Subcutaneous abdominal adipose tissue (tissue), 5 donors: ENCODE results near the gene SLC27A4.
"Not testable (repeated sequence)": the region's sequence is repeated elsewhere in the genome, so short reads cannot be mapped to it uniquely, and the experiment has no call there.

ENCODE experiments used
- H3K27ac ChIP-seq: one replicate; pipeline ENCODE4 v1.7.0; 2013; ENCODE audit warnings: low read depth, mild to moderate bottlenecking, inconsistent platforms, low read length, moderate library complexity
- H3K27me3 ChIP-seq, 5 donors: one replicate each; pipeline ENCODE4 v1.7.0; 2013; ENCODE audit warnings: low read length in 5 of 5, inconsistent platforms in 1 of 5; ENCODE audit not compliant: control insufficient read depth in 5 of 5, insufficient read depth in 4 of 5
- H3K36me3 ChIP-seq, 5 donors: one replicate each; pipeline ENCODE4 v1.7.0; 2013; ENCODE audit warnings: low read length in 5 of 5; ENCODE audit not compliant: control insufficient read depth in 5 of 5, insufficient read depth in 5 of 5
- H3K4me1 ChIP-seq, 5 donors: one replicate each; pipeline ENCODE4 v1.7.0; 2013; ENCODE audit warnings: low read length in 5 of 5, mild to moderate bottlenecking in 3 of 5, moderate library complexity in 1 of 5; ENCODE audit not compliant: control insufficient read depth in 5 of 5, insufficient read depth in 5 of 5
- H3K4me3 ChIP-seq, 5 donors: one replicate each; pipeline ENCODE4 v1.7.0; 2013; ENCODE audit warnings: low read length in 5 of 5, low read depth in 1 of 5
- H3K9ac ChIP-seq, 5 donors: one replicate each; pipeline ENCODE4 v1.7.0; 2013; ENCODE audit warnings: low read length in 5 of 5, mild to moderate bottlenecking in 4 of 5, moderate library complexity in 3 of 5
- H3K9me3 ChIP-seq, 5 donors: one replicate each; pipeline ENCODE4 v1.7.0; 2013; ENCODE audit warnings: low read length in 5 of 5; ENCODE audit not compliant: control insufficient read depth in 5 of 5
- donor health status: healthy.
- donor health status: healthy.
- donor health status: healthy.
- donor health status: healthy.
- donor health status: healthy.

Gene SLC27A4

DNA sequence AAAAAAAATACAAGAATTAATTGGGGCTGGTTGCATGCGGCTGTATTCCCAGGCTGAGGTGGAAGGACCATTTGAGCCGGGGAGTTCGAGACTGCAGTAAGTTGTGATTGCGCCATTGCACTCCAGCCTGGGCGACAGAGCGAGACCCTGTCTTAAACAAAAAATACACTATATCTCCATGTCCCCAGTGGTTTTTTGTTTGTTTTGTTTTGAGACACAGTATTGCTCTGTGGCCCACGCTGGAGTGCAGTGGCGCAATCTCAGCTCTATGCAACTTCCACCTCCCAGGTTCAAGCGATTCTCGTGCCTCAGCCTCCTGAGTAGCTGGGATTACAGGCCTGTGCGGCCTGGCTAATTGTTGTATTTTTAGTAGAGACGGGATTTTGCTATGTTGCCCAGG is 16.5 kb upstream of the SLC27A4 start:
- Histone ChIP-seq H3K36me3 (peaks cover 0 to 38% (median 26%) of the 10 kb centered on the region in 5 donors), H3K27ac (no peak overlapping the region), H3K9me3 (no peaks in the 10 kb centered on the region), H3K4me1 (peaks cover 3 to 26% (median 25%) of the 10 kb centered on the region in 5 donors), H3K4me3 (peak overlapping the region; percentile 75 to 95 (median 88)), H3K27me3 (no peaks in the 10 kb centered on the region), H3K9ac (peak overlapping the region in 3 of 5 donors; percentile 77 to 88 (median 80))

DNA sequence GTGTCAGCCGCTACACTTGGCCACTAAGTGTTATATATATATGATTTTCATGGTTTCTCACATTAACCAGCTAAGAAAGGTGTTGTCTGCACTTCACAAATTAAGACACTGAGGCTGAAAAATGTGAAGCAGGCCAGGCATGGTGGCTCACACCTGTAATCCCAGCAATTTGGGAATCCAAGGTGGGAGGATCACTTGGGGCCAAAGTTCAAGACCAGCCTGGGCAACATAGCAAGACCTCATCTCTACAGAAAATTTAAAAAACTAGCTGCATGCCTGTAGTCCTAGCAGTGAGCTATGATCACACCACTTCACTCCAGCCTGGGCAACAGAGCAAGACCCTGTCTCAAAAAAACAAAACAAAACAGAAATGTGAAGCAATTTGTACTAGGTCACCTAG is 15.9 kb upstream of the SLC27A4 start:
- Histone ChIP-seq H3K9me3 (no peaks in the 10 kb centered on the region), H3K27me3 (no peaks in the 10 kb centered on the region), H3K27ac (no peak overlapping the region), H3K4me1 (peaks cover 3 to 26% (median 25%) of the 10 kb centered on the region in 5 donors), H3K4me3 (no peak overlapping the region), H3K9ac (no peak overlapping the region), H3K36me3 (peaks cover 0 to 41% (median 29%) of the 10 kb centered on the region in 5 donors)

DNA sequence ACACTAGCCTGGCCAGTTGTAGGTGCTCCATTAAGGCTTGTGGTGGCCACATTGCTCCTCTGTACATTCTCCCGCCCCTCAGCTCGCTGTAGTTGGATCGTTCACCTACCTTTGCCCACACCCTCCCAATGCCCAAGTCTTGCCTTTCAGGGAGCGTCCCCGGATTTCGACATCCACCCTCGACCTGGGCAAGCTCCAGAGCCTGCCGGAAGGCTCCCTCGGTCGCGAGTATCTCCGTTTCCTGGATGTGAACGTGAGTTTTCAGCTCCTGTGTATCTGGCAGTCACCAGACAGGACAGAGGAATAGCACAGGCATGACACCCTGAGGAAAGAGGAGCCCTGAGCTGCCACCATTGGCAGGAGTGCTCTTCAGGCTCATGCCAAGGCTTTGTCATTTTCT is 14.7 kb upstream of the SLC27A4 start:
- Histone ChIP-seq H3K27me3 (no peaks in the 10 kb centered on the region), H3K36me3 (peaks cover 0 to 45% (median 29%) of the 10 kb centered on the region in 5 donors), H3K4me1 (peaks cover 3 to 26% (median 25%) of the 10 kb centered on the region in 5 donors), H3K27ac (no peak overlapping the region), H3K9me3 (no peaks in the 10 kb centered on the region), H3K4me3 (no peak overlapping the region), H3K9ac (no peak overlapping the region)

DNA sequence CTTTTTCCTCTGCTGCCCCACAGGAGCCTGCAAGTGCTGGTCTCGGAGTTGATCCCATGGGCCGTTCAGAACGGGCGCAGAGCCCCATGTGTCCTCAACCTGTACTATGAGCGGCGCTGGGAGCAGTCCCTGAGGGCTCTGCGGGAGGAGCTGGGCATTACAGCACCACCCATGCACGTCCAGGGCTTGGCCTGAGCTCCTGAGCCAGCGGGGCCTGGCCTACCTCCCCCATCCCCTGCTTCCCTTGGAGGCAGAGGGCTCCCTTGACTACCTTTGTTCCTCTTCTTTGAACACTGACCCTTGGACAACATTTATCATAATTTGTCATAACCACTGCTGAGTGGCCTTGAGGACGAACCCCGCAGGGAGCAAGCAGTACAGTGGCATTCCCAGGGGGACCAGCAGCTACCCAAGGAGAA is 6.9 kb upstream of the SLC27A4 start:
- Histone ChIP-seq H3K4me1 (no peaks in the 10 kb centered on the region), H3K36me3 (peaks cover 0 to 37% (median 23%) of the 10 kb centered on the region in 5 donors), H3K9me3 (no peaks in the 10 kb centered on the region), H3K4me3 (no peak overlapping the region), H3K27me3 (no peaks in the 10 kb centered on the region), H3K9ac (no peak overlapping the region), H3K27ac (no peak overlapping the region)

DNA sequence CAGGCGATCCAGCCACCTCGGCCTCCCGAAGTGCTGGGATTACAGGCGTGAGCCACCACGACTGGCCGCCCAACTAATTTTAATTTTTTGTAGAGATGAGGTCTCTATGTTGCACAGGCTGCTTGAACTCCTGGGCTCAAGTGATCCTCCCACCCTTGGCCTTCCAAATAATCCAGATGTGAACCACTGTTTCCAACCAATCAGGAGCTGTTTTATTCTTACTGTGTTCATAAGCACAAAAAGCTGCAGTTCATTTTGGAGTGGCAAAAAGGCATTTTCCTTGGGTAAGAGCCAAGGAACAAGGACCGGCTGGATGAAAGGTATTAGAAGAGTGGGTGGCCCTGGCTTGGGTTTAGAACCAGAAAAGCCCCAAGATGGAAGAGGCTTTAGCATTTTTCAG is 5.2 kb upstream of the SLC27A4 start:
- Histone ChIP-seq H3K9ac (no peak overlapping the region), H3K27ac (no peak overlapping the region), H3K27me3 (no peaks in the 10 kb centered on the region), H3K9me3 (no peaks in the 10 kb centered on the region), H3K4me3 (no peak overlapping the region), H3K4me1 (peaks cover 0 to 7% (median 6%) of the 10 kb centered on the region in 5 donors), H3K36me3 (peaks cover 0 to 27% (median 19%) of the 10 kb centered on the region in 5 donors)

DNA sequence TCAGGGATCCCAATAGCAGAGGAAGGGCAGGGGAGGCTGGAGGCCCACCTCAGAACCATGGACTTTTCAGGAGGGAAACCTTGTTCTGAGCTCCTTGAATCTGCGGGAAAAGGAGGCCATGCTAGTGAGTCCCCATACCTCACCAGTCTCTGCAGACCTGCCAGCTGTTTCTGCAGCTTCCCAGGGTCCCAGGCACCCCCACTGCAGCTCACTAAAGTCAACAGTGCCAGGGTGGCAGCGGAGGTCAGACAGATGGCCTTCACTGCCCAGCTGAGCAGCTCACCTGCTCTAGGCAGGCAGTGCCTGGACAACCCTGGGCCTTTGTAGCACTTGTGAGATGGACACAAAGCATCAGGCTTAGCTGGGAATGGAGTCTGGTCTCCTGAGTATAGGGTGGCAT is 4.4 kb upstream of the SLC27A4 start:
- Histone ChIP-seq H3K27me3 (no peaks in the 10 kb centered on the region), H3K9me3 (no peaks in the 10 kb centered on the region), H3K4me1 (peaks cover 0 to 10% (median 9%) of the 10 kb centered on the region in 5 donors), H3K4me3 (no peak overlapping the region), H3K36me3 (peaks cover 0 to 27% (median 19%) of the 10 kb centered on the region in 5 donors), H3K27ac (no peak overlapping the region), H3K9ac (no peak overlapping the region)

DNA sequence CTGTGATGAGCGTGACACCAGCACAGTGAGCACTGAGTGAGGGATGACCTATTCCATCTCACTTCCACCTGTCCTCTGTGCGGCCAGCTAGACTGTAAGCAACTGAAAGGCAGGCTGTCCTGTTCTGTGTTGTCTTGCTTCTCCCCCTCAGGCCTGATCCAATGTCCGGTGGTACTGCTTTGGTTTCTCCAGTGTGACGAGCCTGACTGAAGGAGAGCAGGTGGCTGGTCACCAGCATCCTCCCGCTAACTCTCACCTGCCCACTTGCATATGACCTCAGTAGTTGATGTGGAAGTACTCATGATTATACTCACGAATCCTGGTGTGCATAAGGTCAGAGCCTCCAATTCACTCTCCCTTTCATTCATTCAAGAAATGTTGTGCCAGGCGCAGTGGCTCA is 2.4 kb upstream of the SLC27A4 start:
- Histone ChIP-seq H3K36me3 (peaks cover 0 to 18% (median 11%) of the 10 kb centered on the region in 5 donors), H3K4me3 (no peak overlapping the region), H3K27ac (no peak overlapping the region), H3K9ac (no peak overlapping the region), H3K4me1 (peaks cover 3 to 17% (median 15%) of the 10 kb centered on the region in 5 donors), H3K9me3 (no peaks in the 10 kb centered on the region), H3K27me3 (no peaks in the 10 kb centered on the region)

DNA sequence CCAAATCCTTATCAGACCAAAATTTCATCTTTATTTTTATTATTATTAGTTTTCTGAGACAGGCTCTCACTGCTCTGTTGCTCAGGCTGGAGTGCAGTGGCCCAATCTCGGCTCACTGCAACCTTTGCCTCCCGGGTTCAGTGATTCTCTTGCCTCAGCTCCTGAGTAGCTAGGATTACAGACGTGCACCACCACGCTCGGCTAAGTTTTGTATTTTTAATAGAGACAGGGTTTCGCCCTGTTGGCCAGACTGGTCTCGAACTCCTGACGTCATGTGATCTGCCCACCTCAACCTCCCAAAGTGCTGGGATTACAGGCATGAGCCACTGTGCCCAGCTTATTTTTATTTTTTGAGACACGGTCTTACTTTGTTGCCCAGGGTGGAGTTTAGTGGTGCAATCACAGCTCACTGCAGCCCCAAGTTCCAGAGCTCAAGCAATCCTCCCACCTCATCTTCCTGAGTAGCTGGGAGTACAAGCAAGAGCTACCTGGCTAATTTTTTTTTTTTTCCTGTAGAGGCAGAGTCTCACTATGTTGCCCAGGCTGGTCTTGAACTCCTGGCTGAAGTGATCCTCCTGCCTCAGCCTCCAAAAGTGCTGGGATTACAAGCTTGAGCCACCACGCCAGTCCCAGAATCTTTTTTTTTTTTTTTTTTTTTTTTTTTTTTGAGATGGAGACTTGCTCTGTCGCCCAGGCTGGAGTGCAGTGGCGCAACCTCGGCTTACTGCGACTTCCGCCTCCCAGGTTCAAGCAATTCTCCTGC is 1.3 kb upstream of the SLC27A4 start:
- not testable (repeated sequence) for H3K27me3 ChIP-seq, H3K4me3 ChIP-seq, H3K27ac ChIP-seq, H3K9me3 ChIP-seq, H3K9ac ChIP-seq
- Histone ChIP-seq H3K4me1 (peaks cover 3 to 17% (median 15%) of the 10 kb centered on the region in 5 donors), H3K36me3 (peaks cover 0 to 18% (median 11%) of the 10 kb centered on the region in 5 donors)

DNA sequence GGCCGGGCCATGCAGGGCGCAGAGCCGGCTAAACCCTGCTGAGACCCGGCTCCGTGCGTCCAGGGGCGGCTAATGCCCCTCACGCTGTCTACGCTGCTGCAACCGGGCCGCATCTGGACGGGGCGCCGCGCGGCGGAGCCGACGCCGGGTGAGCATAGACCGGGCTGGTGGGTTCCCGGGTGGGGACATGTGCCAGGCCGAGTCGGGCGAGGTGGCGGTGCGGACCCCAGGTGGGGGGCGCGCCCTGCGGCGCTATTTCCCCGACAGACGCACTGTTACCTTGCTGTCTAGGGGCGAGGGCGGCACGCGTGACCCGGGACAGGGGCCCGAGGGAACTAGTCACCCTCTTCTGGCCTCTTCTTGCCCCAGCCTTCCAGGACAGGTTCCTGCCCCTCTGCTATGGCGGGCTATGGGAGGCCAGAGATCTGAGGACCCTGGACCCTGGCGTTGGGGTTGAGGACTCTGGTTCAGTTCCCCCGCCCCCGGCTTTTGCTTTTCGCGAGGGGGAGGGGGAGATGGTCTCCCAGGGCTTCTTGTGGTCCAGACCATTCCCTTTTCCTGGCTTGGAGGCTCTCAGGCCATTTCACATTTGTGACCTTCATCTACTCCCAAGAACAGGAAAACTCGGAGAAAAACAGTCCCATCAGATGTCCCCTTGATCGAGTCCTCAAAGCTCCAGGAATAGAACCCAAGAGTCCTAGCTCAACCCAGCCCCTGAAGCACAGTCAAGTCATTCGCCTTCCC is 536 bp downstream of the SLC27A4 start:
- Histone ChIP-seq H3K9ac (peak overlapping the region; percentile 66 to 85 (median 80)), H3K4me1 (peaks cover 3 to 17% (median 15%) of the 10 kb centered on the region in 5 donors), H3K4me3 (peak overlapping the region; percentile 71 to 84 (median 79)), H3K9me3 (no peaks in the 10 kb centered on the region), H3K27ac (no peak overlapping the region), H3K36me3 (peaks cover 0 to 32% (median 28%) of the 10 kb centered on the region in 5 donors), H3K27me3 (no peaks in the 10 kb centered on the region)

DNA sequence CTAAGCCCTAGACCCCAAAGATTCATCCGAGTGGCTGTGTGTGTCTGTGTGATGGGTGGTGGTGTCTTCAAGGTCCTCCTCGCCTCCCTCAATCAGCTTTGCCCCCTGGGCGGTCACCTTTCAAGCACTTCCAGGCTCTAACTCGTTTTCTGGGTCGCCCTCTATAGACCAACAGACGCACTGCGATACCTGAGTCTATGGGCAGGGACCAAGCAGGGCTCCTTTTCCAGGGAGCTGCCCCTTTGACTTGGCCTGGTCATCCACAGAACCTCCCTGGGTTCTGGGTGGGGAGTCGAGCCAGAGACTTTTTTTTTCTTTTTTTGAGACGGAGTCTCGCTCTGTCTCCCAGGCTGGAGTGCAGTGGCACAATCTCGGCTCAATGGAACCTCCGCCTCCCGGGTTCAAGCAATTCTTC is 1.1 kb downstream of the SLC27A4 start:
- Histone ChIP-seq H3K4me3 (peak overlapping the region; percentile 71 to 84 (median 79)), H3K4me1 (peaks cover 3 to 17% (median 15%) of the 10 kb centered on the region in 5 donors), H3K9ac (peak overlapping the region; percentile 66 to 85 (median 80)), H3K36me3 (peaks cover 0 to 36% (median 29%) of the 10 kb centered on the region in 5 donors), H3K27me3 (no peaks in the 10 kb centered on the region), H3K27ac (no peak overlapping the region), H3K9me3 (no peaks in the 10 kb centered on the region)
